GM18868 (cell line): ENCODE data around the gene GNLY.
"Not testable (repeated sequence)": the region's sequence is repeated elsewhere in the genome, so short reads cannot be mapped to it uniquely, and the experiment has no call there.

Experiments used
- ATAC-seq: cut with Tn5 transposase; IDR thresholded peaks from one replicate; pipeline ENCODE4 v1.9.1; 2021; ENCODE audit warnings: mild to moderate bottlenecking, moderate library complexity; ENCODE audit not compliant: unreplicated experiment

Gene GNLY

GRCh38 chr2:85694052-85695025, at the start of gene GNLY:
Gene GNLY, plus strand, starts transcription at chr2:85694358. Its CDS starts 61 bp downstream, at chr2:85694419.
- ATAC-seq, result no peak

GRCh38 chr2:85644909-85645308, 49.2 kb upstream of the GNLY start:
- no peak for ATAC-seq

GRCh38 chr2:85646166-85646565, 48.0 kb upstream of the GNLY start:
- no peak for ATAC-seq

GRCh38 chr2:85647823-85648526, 46.2 kb upstream of the GNLY start:
- ATAC-seq, result peak; percentile 79

GRCh38 chr2:85648619-85649018, 45.5 kb upstream of the GNLY start:
- ATAC-seq, result no peak

GRCh38 chr2:85649201-85650190, 44.7 kb upstream of the GNLY start:
- no peak for ATAC-seq

- ATAC-seq, result no peak
Measured at GRCh38 chr2:85650456-85650855, 43.7 kb upstream of the GNLY start.

- no peak for ATAC-seq
Measured at GRCh38 chr2:85651097-85651496, 43.1 kb upstream of the GNLY start.

GRCh38 chr2:85652056-85652455, 42.1 kb upstream of the GNLY start:
- no peak for ATAC-seq

GRCh38 chr2:85653996-85654395, 40.2 kb upstream of the GNLY start:
- no peak for ATAC-seq

GRCh38 chr2:85655961-85656417, 38.2 kb upstream of the GNLY start:
- ATAC-seq, result no peak

GRCh38 chr2:85656468-85656867, 37.7 kb upstream of the GNLY start:
- ATAC-seq, result no peak

- ATAC-seq, result not testable (repeated sequence)
Measured at GRCh38 chr2:85657399-85657798, 36.8 kb upstream of the GNLY start.

- ATAC-seq, result no peak
Measured at GRCh38 chr2:85659324-85659981, 34.7 kb upstream of the GNLY start.

- ATAC-seq, result not testable (repeated sequence)
Measured at GRCh38 chr2:85660301-85660700, 33.9 kb upstream of the GNLY start.

GRCh38 chr2:85660725-85661124, 33.4 kb upstream of the GNLY start:
- no peak for ATAC-seq

GRCh38 chr2:85661139-85661858, 32.9 kb upstream of the GNLY start:
- no peak for ATAC-seq

- ATAC-seq, result no peak
Measured at GRCh38 chr2:85662899-85663593, 31.1 kb upstream of the GNLY start.
